Testis (tissue), 2 donors: ENCODE data around the gene PTGES3L.

Experiments
- POLR2A ChIP-seq: fragments of 450-650 bp; IDR thresholded peaks from one replicate; pipeline ENCODE4 v1.6.1; 2017; ENCODE audit warnings: antibody characterized with exemption, mild to moderate bottlenecking, moderate library complexity
- TF ChIP-seq, protein P1 (sequence below), 3 experiments: fragments of 450-650 bp in 2 of 3; fragments of 200-600 bp in 1 of 3; sonication (generic) in 1 of 3; IDR thresholded peaks; one replicate each; pipeline ENCODE4 v1.5.1; 2016 to 2019; ENCODE audit warnings: antibody characterized with exemption in 3 of 3, mild to moderate bottlenecking in 2 of 3, moderate library complexity in 1 of 3

DNA sequence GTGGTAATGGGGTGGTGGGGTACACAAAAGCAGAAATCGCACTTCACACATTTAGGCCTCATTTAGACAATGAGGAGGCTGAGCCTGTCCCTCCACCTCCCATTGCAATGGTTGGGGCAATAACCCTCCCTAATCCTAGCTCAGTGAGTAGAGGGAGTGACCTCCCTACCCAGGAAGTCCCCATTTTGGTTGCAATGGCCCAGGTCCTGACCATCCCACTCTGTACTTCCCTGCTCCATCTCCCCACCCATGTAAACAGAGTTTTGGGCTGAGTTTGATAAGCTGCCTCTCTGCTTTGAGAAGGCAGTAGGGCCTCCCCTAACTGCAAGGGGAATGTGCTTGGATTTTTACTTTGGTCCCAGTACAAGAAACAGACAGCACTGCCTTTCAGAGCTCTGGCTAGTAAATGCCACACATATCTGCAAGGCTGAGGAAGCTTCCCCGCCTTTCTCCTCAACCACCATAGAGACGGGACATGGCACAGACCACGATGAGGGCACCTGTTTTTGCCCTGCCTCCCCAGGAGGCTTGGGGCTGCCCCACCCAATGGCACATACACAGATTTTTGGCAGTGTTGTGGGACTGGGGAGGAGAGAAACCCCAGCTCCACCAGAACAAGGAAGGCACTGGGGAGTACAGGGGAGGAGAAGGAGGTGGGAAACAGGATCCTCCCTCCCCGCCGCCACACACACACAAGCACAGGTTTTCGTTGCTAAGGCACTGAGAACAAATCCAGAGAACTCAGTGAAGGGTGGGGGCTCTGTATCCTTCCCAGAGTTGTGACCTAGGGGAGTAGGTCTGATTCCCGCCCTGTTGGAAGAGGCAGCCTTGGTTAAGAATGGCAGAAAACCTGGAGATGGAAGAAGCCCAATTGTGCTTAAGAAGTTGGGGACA, 35.0 kb upstream of the PTGES3L start:
- TF ChIP-seq, protein P1, sequence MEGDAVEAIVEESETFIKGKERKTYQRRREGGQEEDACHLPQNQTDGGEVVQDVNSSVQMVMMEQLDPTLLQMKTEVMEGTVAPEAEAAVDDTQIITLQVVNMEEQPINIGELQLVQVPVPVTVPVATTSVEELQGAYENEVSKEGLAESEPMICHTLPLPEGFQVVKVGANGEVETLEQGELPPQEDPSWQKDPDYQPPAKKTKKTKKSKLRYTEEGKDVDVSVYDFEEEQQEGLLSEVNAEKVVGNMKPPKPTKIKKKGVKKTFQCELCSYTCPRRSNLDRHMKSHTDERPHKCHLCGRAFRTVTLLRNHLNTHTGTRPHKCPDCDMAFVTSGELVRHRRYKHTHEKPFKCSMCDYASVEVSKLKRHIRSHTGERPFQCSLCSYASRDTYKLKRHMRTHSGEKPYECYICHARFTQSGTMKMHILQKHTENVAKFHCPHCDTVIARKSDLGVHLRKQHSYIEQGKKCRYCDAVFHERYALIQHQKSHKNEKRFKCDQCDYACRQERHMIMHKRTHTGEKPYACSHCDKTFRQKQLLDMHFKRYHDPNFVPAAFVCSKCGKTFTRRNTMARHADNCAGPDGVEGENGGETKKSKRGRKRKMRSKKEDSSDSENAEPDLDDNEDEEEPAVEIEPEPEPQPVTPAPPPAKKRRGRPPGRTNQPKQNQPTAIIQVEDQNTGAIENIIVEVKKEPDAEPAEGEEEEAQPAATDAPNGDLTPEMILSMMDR (IDR thresholded peaks at IDR 0.05) = no peak
- TF ChIP-seq POLR2A = no peak
